IMR-90 (cell line): ENCODE measurements around the gene LBHD2. TPM values are rescaled to one million over a fixed set of nuclear protein-coding genes. Genes with fewer than 3 reads are reported as not detected.

Experiments
- ATAC-seq: fragments of 200-7000 bp; cut with Tn5 transposase; 2 replicates; pipeline ENCODE4 v1.9.1; 2020; ENCODE audit warnings: low read depth, mild to moderate bottlenecking, moderate library complexity
- BruUV-seq: library from RNA; stranded (reverse); fragments of 400-500 nt; replicated peaks from 2 replicates; lab custom pipeline; 2021; lab: Mats Ljungman, UMichigan
- CTCF ChIA-PET: fragments of 300-600 bp; formaldehyde crosslinking; extraction: SDS; loops from one replicate; lab custom pipeline; 2021; ENCODE audit warnings: antibody characterized with exemption; lab: Yijun Ruan, JAX
- POLR2A ChIA-PET: fragments of 300-600 bp; sonication (Branson Sonifier 250); formaldehyde crosslinking; loops from one replicate; lab custom pipeline; 2022; ENCODE audit warnings: antibody characterized with exemption; ENCODE audit not compliant: unreplicated experiment; lab: Charles Lee
- DNase-seq: peaks from one replicate; pipeline ENCODE4 v3.0.0; 2013
- H2AFZ ChIP-seq: replicated peaks from 2 replicates; pipeline ENCODE3; 2013; ENCODE audit warnings: low read length, mild to moderate bottlenecking; ENCODE audit not compliant: poor library complexity
- H2AK5ac ChIP-seq: 2 replicates; pipeline ENCODE4 v1.6.1; 2013; ENCODE audit warnings: low read depth, low read length, inconsistent platforms
- H2AK9ac ChIP-seq: replicated peaks from 2 replicates; pipeline ENCODE3; 2013; ENCODE audit warnings: mild to moderate bottlenecking, low read depth, low read length, moderate library complexity; ENCODE audit not compliant: poor library complexity
- H2BK120ac ChIP-seq: 2 replicates; pipeline ENCODE4 v1.6.1; 2013; ENCODE audit warnings: low read depth, low read length, inconsistent platforms
- H2BK15ac ChIP-seq: 3 replicates; pipeline ENCODE4 v1.6.1; 2013; ENCODE audit warnings: low read depth, low read length, inconsistent platforms
- H2BK20ac ChIP-seq: 2 replicates; pipeline ENCODE4 v1.6.1; 2013; ENCODE audit warnings: low read depth, mild to moderate bottlenecking, inconsistent platforms, low read length, moderate library complexity
- H2BK5ac ChIP-seq: 2 replicates; pipeline ENCODE4 v1.6.1; 2013; ENCODE audit warnings: mild to moderate bottlenecking, low read depth, low read length, inconsistent platforms; ENCODE audit not compliant: poor library complexity, severe bottlenecking
- H3K14ac ChIP-seq: replicated peaks from 2 replicates; pipeline ENCODE4 v1.6.1; 2013; ENCODE audit warnings: low read depth, low read length, inconsistent platforms
- H3K18ac ChIP-seq: 2 replicates; pipeline ENCODE4 v1.6.1; 2013; ENCODE audit warnings: low read depth, low read length, control low read depth
- H3K23ac ChIP-seq: 2 replicates; pipeline ENCODE4 v1.6.1; 2013; ENCODE audit warnings: low read depth, low read length, inconsistent platforms
- H3K27ac ChIP-seq: 2 replicates; pipeline ENCODE4 v1.5.1; 2013; ENCODE audit warnings: mild to moderate bottlenecking, control low read depth, low read length; ENCODE audit not compliant: insufficient read depth
- H3K27me3 ChIP-seq: 2 replicates; pipeline ENCODE4 v1.6.1; 2013; ENCODE audit warnings: low read length; ENCODE audit not compliant: control insufficient read depth, insufficient read depth
- H3K36me3 ChIP-seq: 2 replicates; pipeline ENCODE4 v1.6.1; 2013; ENCODE audit warnings: low read length, mixed read lengths; ENCODE audit not compliant: control insufficient read depth, insufficient read depth
- H3K4ac ChIP-seq: 2 replicates; pipeline ENCODE4 v1.6.1; 2013; ENCODE audit warnings: low read depth, low read length, inconsistent platforms
- H3K4me1 ChIP-seq: 2 replicates; pipeline ENCODE4 v1.6.1; 2013; ENCODE audit warnings: low read length, mixed read lengths; ENCODE audit not compliant: control insufficient read depth, insufficient read depth
- H3K4me2 ChIP-seq: 2 replicates; pipeline ENCODE4 v1.6.1; 2013; ENCODE audit warnings: low read depth, mild to moderate bottlenecking, control low read depth, low read length, moderate library complexity
- H3K4me3 ChIP-seq: 2 replicates; pipeline ENCODE4 v1.5.1; 2013; ENCODE audit warnings: low read depth, mild to moderate bottlenecking, control low read depth, low read length, moderate library complexity; ENCODE audit not compliant: insufficient read depth
- H3K56ac ChIP-seq: 2 replicates; pipeline ENCODE4 v1.6.1; 2013; ENCODE audit warnings: low read length, inconsistent platforms; ENCODE audit not compliant: insufficient read depth; ENCODE audit errors: extremely low read depth
- H3K79me1 ChIP-seq, 2 experiments: 2 replicates each; pipeline ENCODE4 v1.6.1; 2013; ENCODE audit warnings: low read length in 2 of 2, inconsistent platforms in 1 of 2, low read depth in 1 of 2
- H3K9ac ChIP-seq: 2 replicates; pipeline ENCODE4 v1.6.1; 2013; ENCODE audit warnings: low read depth, low read length, control low read depth
- H3K9me1 ChIP-seq: 2 replicates; pipeline ENCODE4 v1.6.1; 2013; ENCODE audit warnings: low read length, inconsistent platforms; ENCODE audit not compliant: insufficient read depth
- H3K9me3 ChIP-seq: 2 replicates; pipeline ENCODE4 v1.6.1; 2013; ENCODE audit warnings: low read length; ENCODE audit not compliant: control insufficient read depth, insufficient read depth
- H4K20me1 ChIP-seq: 2 replicates; pipeline ENCODE4 v1.6.1; 2013; ENCODE audit warnings: low read length, inconsistent platforms; ENCODE audit not compliant: insufficient read depth
- H4K5ac ChIP-seq: 2 replicates; pipeline ENCODE4 v1.6.1; 2013; ENCODE audit warnings: mild to moderate bottlenecking, low read depth, low read length, control low read depth
- H4K8ac ChIP-seq, 2 experiments: 2 replicates each; pipeline ENCODE4 v1.6.1; 2013; ENCODE audit warnings: low read depth in 2 of 2, low read length in 2 of 2, control low read depth in 1 of 2, inconsistent platforms in 1 of 2
- H4K91ac ChIP-seq: 2 replicates; pipeline ENCODE4 v1.6.1; 2013; ENCODE audit warnings: low read depth, low read length, inconsistent platforms; ENCODE audit not compliant: insufficient read depth
- BHLHE40 ChIP-seq: fragments of 150-350 bp; IDR thresholded peaks from 2 replicates; pipeline ENCODE4 v1.6.1; 2016; ENCODE audit warnings: mild to moderate bottlenecking, low read depth, low read length
- CEBPB ChIP-seq: IDR thresholded peaks from 2 replicates; pipeline ENCODE4 v1.6.1; 2012; ENCODE audit warnings: low read depth, low read length, improper control_type of control experiment
- CHD1 ChIP-seq: IDR thresholded peaks from 2 replicates; pipeline ENCODE4 v1.6.1; 2012; ENCODE audit warnings: low read depth, low read length, improper control_type of control experiment
- CTCF ChIP-seq: conservative IDR thresholded peaks from 2 replicates; pipeline ENCODE4 v1.5.1; 2012; ENCODE audit warnings: mild to moderate bottlenecking, low read depth, low read length, improper control_type of control experiment
- ELK1 ChIP-seq: fragments of 150-350 bp; IDR thresholded peaks from 2 replicates; pipeline ENCODE4 v1.6.1; 2016; ENCODE audit warnings: low read depth, mild to moderate bottlenecking, low read length, moderate library complexity, borderline replicate concordance
- FOS ChIP-seq: fragments of 150-350 bp; IDR thresholded peaks from 2 replicates; pipeline ENCODE4 v1.6.1; 2016; ENCODE audit warnings: low read depth, low read length
- MAFK ChIP-seq: IDR thresholded peaks from 2 replicates; pipeline ENCODE4 v1.6.1; 2012; ENCODE audit warnings: low read depth, low read length, improper control_type of control experiment
- MAZ ChIP-seq: IDR thresholded peaks from 2 replicates; pipeline ENCODE4 v1.6.1; 2012; ENCODE audit warnings: low read depth, mild to moderate bottlenecking, low read length, improper control_type of control experiment, moderate library complexity, borderline replicate concordance
- MXI1 ChIP-seq: IDR thresholded peaks from 2 replicates; pipeline ENCODE4 v1.6.1; 2012; ENCODE audit warnings: low read depth, mild to moderate bottlenecking, low read length, moderate library complexity, borderline replicate concordance
- NFE2L2 ChIP-seq: fragments of 150-350 bp; IDR thresholded peaks from 2 replicates; pipeline ENCODE4 v1.6.1; 2016; ENCODE audit warnings: low read depth, mild to moderate bottlenecking, low read length
- POLR2A ChIP-seq: IDR thresholded peaks from 2 replicates; pipeline ENCODE4 v1.6.1; 2012; ENCODE audit warnings: mild to moderate bottlenecking, low read depth, low read length
- RAD21 ChIP-seq: IDR thresholded peaks from 2 replicates; pipeline ENCODE4 v1.6.1; 2012; ENCODE audit warnings: low read length, improper control_type of control experiment
- RCOR1 ChIP-seq: IDR thresholded peaks from 2 replicates; pipeline ENCODE4 v1.6.1; 2012; ENCODE audit warnings: mild to moderate bottlenecking, low read length, improper control_type of control experiment; ENCODE audit not compliant: insufficient replicate concordance
- RFX5 ChIP-seq: IDR thresholded peaks from 2 replicates; pipeline ENCODE4 v1.8.0; 2012; ENCODE audit warnings: low read depth, mild to moderate bottlenecking, low read length, moderate library complexity
- SMC3 ChIP-seq: fragments of 150-350 bp; IDR thresholded peaks from 2 replicates; pipeline ENCODE4 v1.6.1; 2016; ENCODE audit warnings: low read depth, mild to moderate bottlenecking, antibody characterized with exemption, low read length, moderate library complexity
- USF2 ChIP-seq: fragments of 150-350 bp; IDR thresholded peaks from 2 replicates; pipeline ENCODE4 v1.6.1; 2017; ENCODE audit warnings: mild to moderate bottlenecking, antibody characterized with exemption, low read length, low read depth
- WGBS, 2 experiments: methylation state at CpG; one replicate each; pipeline versions ENCODE4 v1.1.5 to v1.1.7; 2013; ENCODE audit warnings: missing lambda C conversion rate in 2 of 2; ENCODE audit not compliant: insufficient read length in 1 of 2; ENCODE audit errors: extremely low coverage in 2 of 2; 5-methylcytosine and 5-hydroxymethylcytosine counted together
- dilution Hi-C: fragments of 300-500 bp; cut with HindIII; formaldehyde crosslinking; loops from one replicate; pipeline ENCODE4 v1.14.3; 2018; ENCODE audit warnings: low sequenced_read_pairs; ENCODE audit not compliant: unreplicated experiment
- in situ Hi-C: fragments of 300-500 bp; cut with MboI; formaldehyde crosslinking; loops from 3 replicates; pipeline ENCODE4 v1.14.3; 2019; ENCODE audit warnings: low sequenced_read_pairs, inconsistent platforms, mixed read lengths
- intact Hi-C: fragments of 100-400 bp; cut with micrococcal nuclease; formaldehyde crosslinking; loops from 2 replicates; pipeline ENCODE4 v1.10.0; 2022
- polyA plus RNA-seq, 3 experiments: library from polyadenylated mRNA; depleted of rRNA; stranded (reverse); fragments of >200 nt; gene quantifications; 2 replicates each; pipeline ENCODE4 v1.2.3, GENCODE V29; 2012; ENCODE audit warnings: low replicate concordance in 1 of 3
- total RNA-seq: library from RNA; depleted of rRNA; stranded (reverse); fragments of >200 nt; gene quantifications from 2 replicates; pipeline ENCODE4 v1.2.3, GENCODE V29; 2012

The LBHD2 gene
- total and polyA plus RNA-seq, 2 of the 4 experiments (the other 2 are of a cell fraction): not detected

GRCh38 chr14:103064978-103065377, 19.0 kb upstream of the LBHD2 start:
- CTCF ChIA-PET: no interaction called here

More at GRCh38 chr14:103064978-103065377, 19.0 kb upstream of the LBHD2 start:
- no peak for ATAC-seq
- Histone ChIP-seq H3K14ac (no peak overlapping the region), H3K79me1 (0 out of 4 replicates have a peak, but pooled peaks cover 0 to 3% of the 10 kb centered on the region in 2 experiments), H3K27ac (no peak overlapping the region), H3K9ac (no peak overlapping the region), H4K20me1 (peaks cover under 1% of the 10 kb centered on the region; the same call in 1 of the 2 replicates), H2BK5ac (no peak overlapping the region), H2AFZ (no peak overlapping the region), H3K18ac (no peak overlapping the region), H2BK15ac (no peak overlapping the region), H2BK20ac (no peak overlapping the region), H3K4me1 (peaks cover 2% of the 10 kb centered on the region; the same call in 1 of the 2 replicates), H3K56ac (no peak overlapping the region), H3K4ac (no peak overlapping the region), H2AK9ac (no peak overlapping the region), H3K36me3 (no peaks in the 10 kb centered on the region), H3K4me2 (no peak overlapping the region), H2BK120ac (no peak overlapping the region), H3K4me3 (no peak overlapping the region), H3K9me1 (no peaks in the 10 kb centered on the region), H3K9me3 (no peaks in the 10 kb centered on the region), H4K5ac (no peak overlapping the region), H3K23ac (no peak overlapping the region), H3K27me3 (no peaks in the 10 kb centered on the region), H4K8ac (no peak overlapping the region), H2AK5ac (no peak overlapping the region), H4K91ac (no peak overlapping the region)
- intact Hi-C loops: no loop called here
- no peak for TF ChIP-seq NFE2L2
- no peak for TF ChIP-seq SMC3
- TF ChIP-seq RCOR1: no peak
- TF ChIP-seq FOS: no peak
- no peak for TF ChIP-seq MXI1
- no peak for TF ChIP-seq CEBPB
- no peak for TF ChIP-seq RAD21
- no peak for TF ChIP-seq POLR2A
- no peak for TF ChIP-seq CTCF
- TF ChIP-seq MAFK: no peak
- no peak for TF ChIP-seq MAZ
- no peak for TF ChIP-seq RFX5
- no peak for TF ChIP-seq ELK1
- TF ChIP-seq USF2: no peak
- TF ChIP-seq BHLHE40: no peak
- TF ChIP-seq CHD1: no peak
- dilution Hi-C loops: no loop called here
- POLR2A ChIA-PET: no interaction called here
- BruUV-seq: no TSS peak
- DNase-seq: no peak
- in situ Hi-C loops: no loop called here
- WGBS, 2 experiments: 80% methylated on average over 1 of the region's 12 CpGs; no CpG with 5 or more reads in 1 of the 2 experiments
